HFF-Myc (cell line): ENCODE results near the gene GAS7.

Experiments
- DNase-seq: peaks from one replicate; pipeline ENCODE4 v3.0.0-alpha.2; 2011; ENCODE audit warnings: low read depth; ENCODE audit errors: extremely low read depth
- H3K4me3 ChIP-seq: replicated peaks from 2 replicates; pipeline ENCODE4 v1.5.1; 2011; ENCODE audit warnings: low read depth, mild to moderate bottlenecking, control low read depth, low read length
- CTCF ChIP-seq: IDR thresholded peaks from 2 replicates; pipeline ENCODE4 v1.5.1; 2012; ENCODE audit warnings: mild to moderate bottlenecking, low read depth, low read length, control low read depth; ENCODE audit errors: missing control alignments

The GAS7 gene

DNA sequence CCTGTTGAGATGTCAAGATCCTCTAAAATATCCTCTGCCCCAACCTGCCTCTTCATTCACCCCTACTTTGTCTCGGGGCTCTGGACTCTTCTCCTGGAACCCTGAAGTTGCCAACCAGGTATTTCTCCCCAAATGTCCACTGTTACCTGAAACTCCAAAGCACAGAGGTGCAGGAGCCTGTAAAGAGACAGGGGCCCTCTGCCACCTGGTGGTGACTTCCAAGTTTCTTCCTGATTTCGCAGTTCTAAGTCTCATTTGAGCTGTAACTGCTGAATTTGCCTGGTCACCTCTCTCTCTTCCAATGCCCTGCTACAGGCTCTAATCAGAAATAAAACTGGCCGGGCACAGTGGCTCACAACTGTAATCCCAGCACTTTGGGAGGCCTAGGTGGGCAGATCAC is 216.2 kb downstream of the GAS7 start:
- TF ChIP-seq CTCF = peak; percentile 28
- no peak for DNase-seq
- no peak overlapping the region for H3K4me3 ChIP-seq

DNA sequence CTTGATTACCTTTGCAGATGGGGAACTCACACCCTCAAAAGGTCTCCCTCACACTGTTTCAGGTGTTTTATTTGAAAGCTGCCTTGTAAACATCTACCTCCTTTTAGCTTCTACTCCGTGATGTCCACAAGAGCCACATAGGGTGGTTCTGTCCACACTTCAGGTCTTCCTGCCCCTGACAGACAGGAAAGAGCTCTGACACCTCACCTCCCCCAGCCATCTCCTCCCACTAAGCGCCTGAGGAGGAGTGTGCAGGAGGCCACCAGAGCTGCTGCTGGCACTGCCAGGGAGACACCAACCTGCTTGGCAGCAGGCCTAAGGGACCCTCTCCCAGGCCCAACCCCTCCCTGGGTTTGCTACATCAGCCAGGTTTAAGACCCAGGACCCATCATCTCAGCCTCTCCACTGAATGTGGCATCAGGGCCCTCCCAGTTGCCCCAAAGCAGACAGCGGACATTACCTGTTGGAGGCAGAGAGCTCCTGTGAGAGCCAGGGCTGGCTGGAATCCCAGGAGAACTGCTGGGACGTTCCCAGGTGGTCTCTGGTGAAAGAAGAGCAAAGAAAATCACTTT is 217.0 kb downstream of the GAS7 start:
- TF ChIP-seq CTCF = no peak
- no peak for DNase-seq
- H3K4me3 ChIP-seq = no peak overlapping the region

GRCh38 chr17:9979463-9979995 is 218.9 kb downstream of the GAS7 start:
- no peak for TF ChIP-seq CTCF
- H3K4me3 ChIP-seq = no peak overlapping the region
- no peak for DNase-seq

GRCh38 chr17:9977180-9977575 is 221.2 kb downstream of the GAS7 start:
- H3K4me3 ChIP-seq = no peak overlapping the region
- no peak for DNase-seq
- TF ChIP-seq CTCF = no peak

- H3K4me3 ChIP-seq = no peak overlapping the region
- DNase-seq = no peak
- TF ChIP-seq CTCF = no peak
Observed at GRCh38 chr17:9976283-9977179, 221.9 kb downstream of the GAS7 start.

GRCh38 chr17:9974448-9975381 is 223.7 kb downstream of the GAS7 start:
- no peak for TF ChIP-seq CTCF
- H3K4me3 ChIP-seq = no peak overlapping the region
- no peak for DNase-seq
